ES-I3 (cell line): ENCODE data around the gene SUB1.

Experiments used
- H3K36me3 ChIP-seq: 2 replicates; pipeline ENCODE4 v1.6.1; 2013; ENCODE audit warnings: mild to moderate bottlenecking, low read length, control low read depth, moderate library complexity; ENCODE audit not compliant: insufficient read depth
- H3K4me1 ChIP-seq: 2 replicates; pipeline ENCODE4 v1.6.1; 2013; ENCODE audit warnings: mild to moderate bottlenecking, control low read depth, low read length; ENCODE audit not compliant: insufficient read depth
- H3K9ac ChIP-seq: 2 replicates; pipeline ENCODE4 v1.6.1; 2013; ENCODE audit warnings: low read depth, mild to moderate bottlenecking, low read length, moderate library complexity
- H3K9me3 ChIP-seq: 2 replicates; pipeline ENCODE4 v1.6.1; 2013; ENCODE audit warnings: mild to moderate bottlenecking, low read length, moderate library complexity; ENCODE audit not compliant: control insufficient read depth, insufficient read depth

The SUB1 gene

GRCh38 chr5:32578764-32579163, 6.6 kb upstream of the SUB1 start:
- Histone ChIP-seq H3K9ac (no peak overlapping the region), H3K4me1 (peaks cover 17% of the 10 kb centered on the region), H3K9me3 (no peaks in the 10 kb centered on the region), H3K36me3 (no peaks in the 10 kb centered on the region)

GRCh38 chr5:32581010-32581785, 4.2 kb upstream of the SUB1 start:
- H3K36me3 ChIP-seq: no peaks in the 10 kb centered on the region
- H3K9ac ChIP-seq: no peak overlapping the region
- no peaks in the 10 kb centered on the region for H3K9me3 ChIP-seq
- H3K4me1 ChIP-seq: peaks cover 17% of the 10 kb centered on the region

GRCh38 chr5:32583582-32584232, 1.6 kb upstream of the SUB1 start:
- H3K9me3 ChIP-seq: no peaks in the 10 kb centered on the region
- H3K4me1 ChIP-seq: peaks cover 16% of the 10 kb centered on the region
- peak overlapping the region; percentile 46; the same call in 1 of the 2 replicates for H3K9ac ChIP-seq
- H3K36me3 ChIP-seq: no peaks in the 10 kb centered on the region

GRCh38 chr5:32584646-32585045, 711 bp upstream of the SUB1 start:
- H3K9me3 ChIP-seq: no peaks in the 10 kb centered on the region
- H3K9ac ChIP-seq: peak overlapping the region; percentile 43
- peaks cover 16% of the 10 kb centered on the region for H3K4me1 ChIP-seq
- peaks cover 4% of the 10 kb centered on the region; the same call in 1 of the 2 replicates for H3K36me3 ChIP-seq

GRCh38 chr5:32585122-32585445, 273 bp upstream of the SUB1 start:
- Histone ChIP-seq H3K9me3 (no peaks in the 10 kb centered on the region), H3K36me3 (peaks cover 4% of the 10 kb centered on the region; the same call in 1 of the 2 replicates), H3K9ac (peak overlapping the region; percentile 43), H3K4me1 (peaks cover 16% of the 10 kb centered on the region)

GRCh38 chr5:32586276-32586599, 881 bp downstream of the SUB1 start:
- H3K9ac ChIP-seq: peak overlapping the region; percentile 94
- H3K9me3 ChIP-seq: no peaks in the 10 kb centered on the region; the same call in 1 of the 2 replicates
- peaks cover 8% of the 10 kb centered on the region for H3K36me3 ChIP-seq
- peaks cover 13% of the 10 kb centered on the region for H3K4me1 ChIP-seq

- peaks cover 11% of the 10 kb centered on the region for H3K4me1 ChIP-seq
- H3K36me3 ChIP-seq: peaks cover 12% of the 10 kb centered on the region
- peak overlapping the region; percentile 94; the same call in 1 of the 2 replicates for H3K9ac ChIP-seq
- no peaks in the 10 kb centered on the region; the same call in 1 of the 2 replicates for H3K9me3 ChIP-seq
These were observed 1.8 kb downstream of the SUB1 start for GRCh38 chr5:32587067-32587551.

- Histone ChIP-seq H3K4me1 (peaks cover 8% of the 10 kb centered on the region), H3K36me3 (peaks cover 20% of the 10 kb centered on the region), H3K9me3 (no peaks in the 10 kb centered on the region; the same call in 1 of the 2 replicates), H3K9ac (no peak overlapping the region)
These were observed 4.1 kb downstream of the SUB1 start for GRCh38 chr5:32589416-32589815.

GRCh38 chr5:32589942-32590869, 4.8 kb downstream of the SUB1 start:
- peaks cover 20% of the 10 kb centered on the region for H3K36me3 ChIP-seq
- no peaks in the 10 kb centered on the region; the same call in 1 of the 2 replicates for H3K9me3 ChIP-seq
- peaks cover 8% of the 10 kb centered on the region for H3K4me1 ChIP-seq
- no peak overlapping the region for H3K9ac ChIP-seq

GRCh38 chr5:32595118-32595517, 9.8 kb downstream of the SUB1 start:
- Histone ChIP-seq H3K4me1 (no peaks in the 10 kb centered on the region), H3K9me3 (no peaks in the 10 kb centered on the region; the same call in 1 of the 2 replicates), H3K36me3 (peaks cover 27% of the 10 kb centered on the region), H3K9ac (no peak overlapping the region)

- H3K4me1 ChIP-seq: no peaks in the 10 kb centered on the region
- H3K36me3 ChIP-seq: peaks cover 21% of the 10 kb centered on the region
- no peak overlapping the region for H3K9ac ChIP-seq
- H3K9me3 ChIP-seq: no peaks in the 10 kb centered on the region
These were observed 11.8 kb downstream of the SUB1 start for GRCh38 chr5:32597041-32597629.

- no peak overlapping the region for H3K9ac ChIP-seq
- peaks cover 12% of the 10 kb centered on the region for H3K36me3 ChIP-seq
- H3K4me1 ChIP-seq: no peaks in the 10 kb centered on the region
- H3K9me3 ChIP-seq: no peaks in the 10 kb centered on the region
These were observed 13.0 kb downstream of the SUB1 start for GRCh38 chr5:32598260-32598937.

GRCh38 chr5:32598997-32599549, 13.7 kb downstream of the SUB1 start:
- Histone ChIP-seq H3K9ac (no peak overlapping the region), H3K36me3 (peaks cover 12% of the 10 kb centered on the region), H3K9me3 (no peaks in the 10 kb centered on the region), H3K4me1 (no peaks in the 10 kb centered on the region)
